PFSK-1 (cell line): ENCODE data around the gene NUDT1.

Experiments
- FOXP2 ChIP-seq: optimal IDR thresholded peaks from 2 replicates; pipeline ENCODE3; 2011; ENCODE audit warnings: borderline replicate concordance, control low read depth, inconsistent platforms; ENCODE audit not compliant: insufficient read depth; ENCODE audit errors: extremely low read length, extremely low read depth
- POLR2AphosphoS5 ChIP-seq: IDR thresholded peaks from 2 replicates; pipeline ENCODE4 v1.6.1; 2012; ENCODE audit warnings: low read depth, mild to moderate bottlenecking, control low read depth, low read length, moderate library complexity
- SIN3A ChIP-seq: IDR thresholded peaks from 2 replicates; pipeline ENCODE4 v1.6.1; 2012; ENCODE audit warnings: mild to moderate bottlenecking, low read length, moderate library complexity, borderline replicate concordance; ENCODE audit not compliant: insufficient read depth
- TAF1 ChIP-seq: IDR thresholded peaks from 2 replicates; pipeline ENCODE4 v1.6.1; 2012; ENCODE audit warnings: low read length, control low read depth, borderline replicate concordance; ENCODE audit not compliant: insufficient read depth
- TF ChIP-seq, protein P1 (sequence below), 2 experiments: IDR thresholded peaks; 2 replicates each; pipeline versions ENCODE4 v1.6.1 to v1.8.0; 2011 to 2012; ENCODE audit warnings: low read depth in 2 of 2, low read length in 2 of 2, control low read depth in 1 of 2, inconsistent platforms in 1 of 2, mild to moderate bottlenecking in 1 of 2, moderate library complexity in 1 of 2; ENCODE audit not compliant: insufficient read depth in 1 of 2

The NUDT1 gene

DNA sequence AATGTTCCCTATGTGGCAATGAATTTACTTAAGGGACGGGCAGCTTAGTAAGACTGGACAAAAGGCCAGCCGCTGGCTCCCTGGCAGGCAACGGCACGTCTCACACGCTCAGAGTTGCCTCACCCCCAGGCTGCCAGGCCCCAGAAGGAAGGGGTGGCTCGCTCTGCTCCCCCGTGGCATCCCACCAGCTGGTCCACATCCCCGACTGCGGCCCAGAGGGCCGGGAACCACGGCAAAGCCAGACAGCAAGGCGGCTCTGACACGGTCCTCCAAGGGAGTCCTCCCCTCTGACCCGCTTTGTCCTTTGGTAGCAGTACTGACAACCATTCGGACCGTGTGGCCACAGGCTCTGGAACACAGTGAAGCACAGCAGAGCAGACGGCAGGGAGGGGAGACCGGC is 34.1 kb downstream of the NUDT1 start:
- TF ChIP-seq TAF1 (no peak), SIN3A (no peak), FOXP2 (no peak), POLR2AphosphoS5 (no peak)
- TF ChIP-seq, protein P1, sequence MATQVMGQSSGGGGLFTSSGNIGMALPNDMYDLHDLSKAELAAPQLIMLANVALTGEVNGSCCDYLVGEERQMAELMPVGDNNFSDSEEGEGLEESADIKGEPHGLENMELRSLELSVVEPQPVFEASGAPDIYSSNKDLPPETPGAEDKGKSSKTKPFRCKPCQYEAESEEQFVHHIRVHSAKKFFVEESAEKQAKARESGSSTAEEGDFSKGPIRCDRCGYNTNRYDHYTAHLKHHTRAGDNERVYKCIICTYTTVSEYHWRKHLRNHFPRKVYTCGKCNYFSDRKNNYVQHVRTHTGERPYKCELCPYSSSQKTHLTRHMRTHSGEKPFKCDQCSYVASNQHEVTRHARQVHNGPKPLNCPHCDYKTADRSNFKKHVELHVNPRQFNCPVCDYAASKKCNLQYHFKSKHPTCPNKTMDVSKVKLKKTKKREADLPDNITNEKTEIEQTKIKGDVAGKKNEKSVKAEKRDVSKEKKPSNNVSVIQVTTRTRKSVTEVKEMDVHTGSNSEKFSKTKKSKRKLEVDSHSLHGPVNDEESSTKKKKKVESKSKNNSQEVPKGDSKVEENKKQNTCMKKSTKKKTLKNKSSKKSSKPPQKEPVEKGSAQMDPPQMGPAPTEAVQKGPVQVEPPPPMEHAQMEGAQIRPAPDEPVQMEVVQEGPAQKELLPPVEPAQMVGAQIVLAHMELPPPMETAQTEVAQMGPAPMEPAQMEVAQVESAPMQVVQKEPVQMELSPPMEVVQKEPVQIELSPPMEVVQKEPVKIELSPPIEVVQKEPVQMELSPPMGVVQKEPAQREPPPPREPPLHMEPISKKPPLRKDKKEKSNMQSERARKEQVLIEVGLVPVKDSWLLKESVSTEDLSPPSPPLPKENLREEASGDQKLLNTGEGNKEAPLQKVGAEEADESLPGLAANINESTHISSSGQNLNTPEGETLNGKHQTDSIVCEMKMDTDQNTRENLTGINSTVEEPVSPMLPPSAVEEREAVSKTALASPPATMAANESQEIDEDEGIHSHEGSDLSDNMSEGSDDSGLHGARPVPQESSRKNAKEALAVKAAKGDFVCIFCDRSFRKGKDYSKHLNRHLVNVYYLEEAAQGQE (IDR thresholded peaks at IDR 0.05; ENCODE audit: insufficient read depth in 1 of 2, low read depth in 2 of 2, low read length in 2 of 2): no peak

DNA sequence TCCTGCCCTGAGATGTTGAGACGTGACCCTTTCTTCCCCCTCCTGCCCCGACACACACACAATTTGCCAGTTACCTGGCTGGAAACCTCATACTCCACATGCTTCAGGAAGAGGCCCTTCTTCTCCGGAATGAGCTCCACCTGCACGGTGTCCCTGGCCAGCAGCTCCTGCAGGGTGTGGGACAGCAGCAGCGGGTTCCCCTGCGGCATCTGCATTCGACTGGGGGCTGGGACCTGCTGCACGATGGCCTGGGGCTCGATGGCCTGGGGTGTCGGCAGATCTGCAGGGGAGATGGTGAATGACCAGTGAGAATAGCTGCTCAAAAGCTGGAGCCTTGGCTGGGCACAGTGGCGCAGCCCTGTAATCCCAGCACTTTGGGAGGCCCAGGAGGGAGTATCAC is 36.0 kb downstream of the NUDT1 start:
- no peak for TF ChIP-seq POLR2AphosphoS5
- TF ChIP-seq FOXP2: no peak
- TF ChIP-seq SIN3A: no peak
- TF ChIP-seq TAF1: no peak
- TF ChIP-seq, protein P1 (IDR thresholded peaks at IDR 0.05; ENCODE audit: insufficient read depth in 1 of 2, low read depth in 2 of 2, low read length in 2 of 2): no peak

DNA sequence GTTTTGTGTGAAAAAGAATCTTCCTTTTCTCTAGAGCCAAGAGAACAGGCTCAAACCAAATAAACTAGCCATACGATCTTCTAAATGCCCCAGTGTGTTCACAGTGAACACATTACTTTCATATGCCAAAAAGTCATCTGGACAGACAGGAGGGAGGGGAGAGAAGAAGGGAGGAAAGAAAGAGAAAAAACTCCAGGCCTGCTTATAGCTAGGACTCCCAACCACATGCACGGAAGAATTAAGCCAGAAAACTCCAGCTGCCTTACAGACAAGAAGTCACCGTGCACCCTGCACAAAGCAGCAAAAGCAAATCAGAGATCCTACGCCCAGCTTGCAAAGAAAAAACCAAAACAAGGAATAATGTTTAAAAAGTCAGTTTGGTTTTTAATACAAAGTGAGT is 37.9 kb downstream of the NUDT1 start:
- no peak for TF ChIP-seq SIN3A
- TF ChIP-seq FOXP2: no peak
- no peak for TF ChIP-seq TAF1
- TF ChIP-seq, protein P1 (IDR thresholded peaks at IDR 0.05; ENCODE audit: insufficient read depth in 1 of 2, low read depth in 2 of 2, low read length in 2 of 2): no peak
- TF ChIP-seq POLR2AphosphoS5: no peak

GRCh38 chr7:2280424-2280823 is 38.4 kb downstream of the NUDT1 start:
- no peak for TF ChIP-seq SIN3A

- TF ChIP-seq TAF1 (no peak), POLR2AphosphoS5 (no peak), FOXP2 (no peak), SIN3A (no peak)
- TF ChIP-seq, protein P1 (IDR thresholded peaks at IDR 0.05; ENCODE audit: insufficient read depth in 1 of 2, low read depth in 2 of 2, low read length in 2 of 2): no peak
These were observed 39.5 kb downstream of the NUDT1 start for GRCh38 chr7:2281541-2281940.
